IgD-negative memory B cell (primary cell): ENCODE data around the gene KRT33B. TPM values are rescaled to one million over a fixed set of nuclear protein-coding genes. Genes with fewer than 3 reads are reported as not detected.

Source experiments
- H3K27ac Mint-ChIP-seq, 3 donors: one replicate each; pipeline ENCODE4 v1.8.0; 2020 to 2022; ENCODE audit warnings: mild to moderate bottlenecking in 3 of 3, mixed read lengths in 3 of 3, moderate library complexity in 1 of 3
- H3K27me3 Mint-ChIP-seq: one replicate; pipeline ENCODE4 v1.8.0; 2021; ENCODE audit warnings: mixed read lengths
- H3K36me3 Mint-ChIP-seq: one replicate; pipeline ENCODE4 v1.8.0; 2020; ENCODE audit warnings: mild to moderate bottlenecking, mixed read lengths
- H3K4me1 Mint-ChIP-seq, 3 donors: one replicate each; pipeline ENCODE4 v1.8.0; 2020 to 2022; ENCODE audit warnings: mixed read lengths in 3 of 3, mild to moderate bottlenecking in 1 of 3
- H3K4me3 Mint-ChIP-seq, 4 donors: one replicate each; pipeline ENCODE4 v1.8.0; 2020 to 2022; ENCODE audit warnings: mild to moderate bottlenecking in 4 of 4, mixed read lengths in 4 of 4, moderate library complexity in 3 of 4
- H3K9me3 Mint-ChIP-seq, 3 donors: one replicate each; pipeline ENCODE4 v1.8.0; 2020 to 2021; ENCODE audit warnings: mixed read lengths in 3 of 3, mild to moderate bottlenecking in 1 of 3
- polyA plus RNA-seq: library from polyadenylated mRNA; unstranded; fragments of 300-500 nt; fragmentation: Illumina TruSeq; gene quantifications from one replicate; pipeline ENCODE4 v1.2.3, GENCODE V29; 2021

The KRT33B gene
- polyA plus RNA-seq: not detected

GRCh38 chr17:41369713-41370112, at the start of gene KRT33B:
KRT33B (minus strand) TSS chr17:41369813; CDS start chr17:41369750, 63 bp downstream.
- no peaks in the 10 kb centered on the region for H3K36me3 Mint-ChIP-seq

DNA sequence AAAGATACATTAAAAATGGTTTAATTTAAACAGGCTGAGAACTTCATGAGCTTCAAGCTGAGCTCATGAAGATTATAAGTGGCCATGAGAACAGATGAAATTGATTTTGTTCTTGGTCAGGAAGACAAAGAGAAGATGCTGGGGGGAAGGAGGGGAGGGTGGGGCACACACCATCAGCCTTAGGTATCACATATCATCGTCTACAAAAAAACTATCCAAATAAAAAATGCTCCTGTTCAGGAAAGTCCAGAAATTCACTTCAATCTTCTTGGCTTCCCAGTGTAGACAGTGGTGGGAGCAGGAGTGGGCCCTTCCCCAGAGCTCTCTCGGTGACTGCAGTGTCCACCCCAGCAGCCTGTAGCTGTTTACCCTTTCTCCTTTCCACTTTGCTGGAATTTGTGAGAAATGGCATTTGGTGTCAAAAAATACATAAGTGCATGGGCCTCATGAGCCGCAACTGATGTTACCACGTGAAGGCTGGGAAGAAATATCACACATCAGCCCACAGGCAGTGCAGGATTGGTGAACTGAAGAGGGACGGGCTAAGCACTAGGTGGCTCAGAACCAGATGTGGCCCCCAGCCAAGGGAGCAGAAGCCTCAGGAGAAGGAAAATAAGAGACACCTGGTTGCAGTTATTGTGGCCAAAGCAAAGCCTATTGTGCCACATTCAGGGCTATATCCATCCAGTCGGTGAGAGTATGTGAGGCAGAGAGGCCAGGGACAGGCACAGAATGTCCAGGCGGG, 48.7 kb upstream of the KRT33B start:
- no peak overlapping the region for H3K4me3 Mint-ChIP-seq
- no peak overlapping the region for H3K27ac Mint-ChIP-seq
- peaks cover 0 to 10% (median 5%) of the 10 kb centered on the region in 3 donors for H3K4me1 Mint-ChIP-seq
- no peaks in the 10 kb centered on the region for H3K36me3 Mint-ChIP-seq
- H3K9me3 Mint-ChIP-seq: no peaks in the 10 kb centered on the region
- H3K27me3 Mint-ChIP-seq: peaks cover 2% of the 10 kb centered on the region

More at GRCh38 chr17:41369713-41370112, at the start of gene KRT33B:
- H3K27me3 Mint-ChIP-seq: peaks cover 10% of the 10 kb centered on the region
- H3K4me3 Mint-ChIP-seq: no peak within 1 kb of the TSS
- H3K9me3 Mint-ChIP-seq: peaks cover 0 to 4% (median 0%) of the 10 kb centered on the region in 3 donors
- H3K4me1 Mint-ChIP-seq: peaks cover 0 to 4% (median 0%) of the 10 kb centered on the region in 3 donors
- no peak within 1 kb of the TSS for H3K27ac Mint-ChIP-seq

GRCh38 chr17:41417576-41418015, 48.0 kb upstream of the KRT33B start:
- H3K4me3 Mint-ChIP-seq: no peak overlapping the region
- H3K27ac Mint-ChIP-seq: no peak overlapping the region
- no peaks in the 10 kb centered on the region for H3K36me3 Mint-ChIP-seq
- H3K4me1 Mint-ChIP-seq: peaks cover 0 to 10% (median 5%) of the 10 kb centered on the region in 3 donors
- no peaks in the 10 kb centered on the region for H3K9me3 Mint-ChIP-seq
- peaks cover 2% of the 10 kb centered on the region for H3K27me3 Mint-ChIP-seq

DNA sequence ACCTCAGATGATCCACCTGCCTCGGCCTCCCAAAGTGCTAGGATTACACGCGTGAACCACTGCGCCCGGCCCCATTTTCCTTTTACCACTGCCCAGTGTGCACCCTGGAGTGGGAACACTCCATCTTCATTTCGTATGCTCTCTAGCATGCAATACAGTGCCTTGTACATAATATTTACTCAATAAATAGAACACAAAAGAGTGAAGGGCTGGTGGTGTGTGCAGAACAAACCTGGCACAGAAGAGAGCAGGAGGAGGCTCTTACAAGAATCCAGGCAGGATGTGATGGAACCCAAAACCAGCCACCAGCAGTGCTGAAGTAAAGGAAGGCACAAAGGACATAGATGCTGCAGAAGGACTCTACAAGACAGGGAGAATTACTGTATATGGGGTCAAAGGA, 47.5 kb upstream of the KRT33B start:
- Mint-ChIP-seq H3K27me3 (peaks cover 2% of the 10 kb centered on the region), H3K9me3 (no peaks in the 10 kb centered on the region), H3K4me1 (peaks cover 0 to 10% (median 5%) of the 10 kb centered on the region in 3 donors), H3K36me3 (no peaks in the 10 kb centered on the region), H3K4me3 (no peak overlapping the region), H3K27ac (no peak overlapping the region)

DNA sequence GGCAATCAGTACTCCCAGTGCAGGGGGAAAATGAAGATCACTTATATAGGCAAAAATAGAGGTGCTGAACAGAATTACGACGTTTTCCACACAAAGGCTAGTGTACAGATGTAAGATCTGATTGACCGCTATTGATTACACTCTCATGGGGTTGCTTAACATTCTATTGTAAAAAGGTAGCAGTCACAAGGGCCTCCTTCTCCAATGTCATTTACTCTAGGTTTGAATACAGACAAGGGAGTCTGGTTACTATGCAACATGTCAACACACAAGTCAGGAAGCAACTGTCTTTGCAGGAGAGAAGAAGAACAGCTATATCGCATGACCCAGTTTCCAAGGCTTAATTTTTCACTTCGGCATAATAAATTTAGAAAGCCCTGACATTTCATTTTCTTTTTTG, 46.9 kb upstream of the KRT33B start:
- H3K36me3 Mint-ChIP-seq: no peaks in the 10 kb centered on the region
- H3K27me3 Mint-ChIP-seq: peaks cover 2% of the 10 kb centered on the region
- no peaks in the 10 kb centered on the region for H3K9me3 Mint-ChIP-seq
- peak overlapping the region in 1 of 4 donors; percentile 14 for H3K4me3 Mint-ChIP-seq
- H3K4me1 Mint-ChIP-seq: peaks cover 0 to 10% (median 5%) of the 10 kb centered on the region in 3 donors
- H3K27ac Mint-ChIP-seq: no peak overlapping the region

- Mint-ChIP-seq H3K4me3 (no peak overlapping the region), H3K27ac (no peak overlapping the region), H3K4me1 (peaks cover 0 to 10% (median 5%) of the 10 kb centered on the region in 3 donors), H3K36me3 (no peaks in the 10 kb centered on the region), H3K9me3 (no peaks in the 10 kb centered on the region), H3K27me3 (no peaks in the 10 kb centered on the region)
Observed at GRCh38 chr17:41415833-41416335, 46.3 kb upstream of the KRT33B start.

GRCh38 chr17:41415411-41415810, 45.8 kb upstream of the KRT33B start:
- H3K27me3 Mint-ChIP-seq: no peaks in the 10 kb centered on the region
- H3K9me3 Mint-ChIP-seq: no peaks in the 10 kb centered on the region
- H3K27ac Mint-ChIP-seq: no peak overlapping the region
- peaks cover 0 to 10% (median 5%) of the 10 kb centered on the region in 3 donors for H3K4me1 Mint-ChIP-seq
- no peaks in the 10 kb centered on the region for H3K36me3 Mint-ChIP-seq
- no peak overlapping the region for H3K4me3 Mint-ChIP-seq

- H3K27me3 Mint-ChIP-seq: peaks cover 3% of the 10 kb centered on the region
- H3K36me3 Mint-ChIP-seq: no peaks in the 10 kb centered on the region
- no peak overlapping the region for H3K4me3 Mint-ChIP-seq
- H3K27ac Mint-ChIP-seq: no peak overlapping the region
- H3K4me1 Mint-ChIP-seq: peaks cover 0 to 10% (median 5%) of the 10 kb centered on the region in 3 donors
- no peaks in the 10 kb centered on the region for H3K9me3 Mint-ChIP-seq
Observed at GRCh38 chr17:41413982-41414381, 44.4 kb upstream of the KRT33B start.

GRCh38 chr17:41413353-41413957, 43.8 kb upstream of the KRT33B start:
- H3K4me1 Mint-ChIP-seq: peaks cover 0 to 10% (median 5%) of the 10 kb centered on the region in 3 donors
- peaks cover 5% of the 10 kb centered on the region for H3K27me3 Mint-ChIP-seq
- H3K36me3 Mint-ChIP-seq: no peaks in the 10 kb centered on the region
- no peaks in the 10 kb centered on the region for H3K9me3 Mint-ChIP-seq
- no peak overlapping the region for H3K27ac Mint-ChIP-seq
- no peak overlapping the region for H3K4me3 Mint-ChIP-seq

DNA sequence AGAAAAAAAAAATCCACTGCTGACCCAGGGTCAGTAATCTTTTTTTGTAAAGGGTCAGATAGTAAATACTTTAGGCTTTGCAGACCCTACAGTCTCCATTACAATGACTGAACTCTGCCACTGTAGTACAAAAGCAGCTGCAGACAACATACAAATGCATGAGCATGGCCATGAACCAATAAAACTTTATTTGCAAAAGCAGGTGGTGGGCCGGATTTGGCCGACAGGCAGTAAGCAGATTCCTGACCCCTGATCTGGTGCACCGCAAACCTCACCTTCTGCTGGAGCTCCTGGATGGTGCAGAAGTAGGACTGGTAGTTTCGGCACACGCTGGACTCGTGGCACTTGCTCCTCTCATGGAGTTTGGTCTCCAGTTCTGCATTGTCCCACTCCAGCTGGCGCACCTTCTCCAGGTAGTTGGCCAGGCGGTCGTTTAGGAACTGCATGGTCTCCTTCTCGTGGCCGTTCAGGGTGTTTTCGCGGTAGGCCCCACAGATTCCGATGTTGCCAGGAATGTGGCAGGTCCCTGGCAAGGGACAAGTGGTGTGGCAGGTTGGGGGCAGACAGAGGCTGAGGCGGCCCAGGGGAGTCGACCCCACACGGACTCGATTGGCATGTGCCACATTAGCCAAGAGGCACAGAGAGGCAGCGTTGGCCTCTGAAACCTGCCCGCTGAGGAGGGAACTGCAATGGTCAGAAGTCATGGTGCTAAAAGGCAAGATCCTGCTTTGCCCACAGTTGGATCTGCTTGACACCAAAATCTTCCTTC, 41.6 kb upstream of the KRT33B start:
- no peak overlapping the region for H3K27ac Mint-ChIP-seq

GRCh38 chr17:41407226-41407625, 37.6 kb upstream of the KRT33B start:
- Mint-ChIP-seq H3K27me3 (peaks cover 12% of the 10 kb centered on the region), H3K36me3 (peaks cover 2% of the 10 kb centered on the region), H3K9me3 (no peaks in the 10 kb centered on the region), H3K4me3 (no peak overlapping the region), H3K27ac (no peak overlapping the region), H3K4me1 (no peaks in the 10 kb centered on the region)

More for the DNA sequence above, 41.6 kb upstream of the KRT33B start:
- H3K36me3 Mint-ChIP-seq: no peaks in the 10 kb centered on the region
- no peaks in the 10 kb centered on the region for H3K9me3 Mint-ChIP-seq
- no peak overlapping the region for H3K4me3 Mint-ChIP-seq
- peaks cover 12% of the 10 kb centered on the region for H3K27me3 Mint-ChIP-seq
- no peaks in the 10 kb centered on the region for H3K4me1 Mint-ChIP-seq

GRCh38 chr17:41406205-41406604, 36.6 kb upstream of the KRT33B start:
- H3K36me3 Mint-ChIP-seq: peaks cover 2% of the 10 kb centered on the region
- H3K27me3 Mint-ChIP-seq: peaks cover 12% of the 10 kb centered on the region
- H3K4me3 Mint-ChIP-seq: no peak overlapping the region
- H3K4me1 Mint-ChIP-seq: no peaks in the 10 kb centered on the region
- no peaks in the 10 kb centered on the region for H3K9me3 Mint-ChIP-seq
- H3K27ac Mint-ChIP-seq: no peak overlapping the region

- Mint-ChIP-seq H3K4me3 (no peak overlapping the region), H3K4me1 (no peaks in the 10 kb centered on the region), H3K36me3 (peaks cover 2% of the 10 kb centered on the region), H3K9me3 (no peaks in the 10 kb centered on the region), H3K27ac (no peak overlapping the region), H3K27me3 (peaks cover 11% of the 10 kb centered on the region)
Observed at GRCh38 chr17:41404024-41404671, 34.5 kb upstream of the KRT33B start.

DNA sequence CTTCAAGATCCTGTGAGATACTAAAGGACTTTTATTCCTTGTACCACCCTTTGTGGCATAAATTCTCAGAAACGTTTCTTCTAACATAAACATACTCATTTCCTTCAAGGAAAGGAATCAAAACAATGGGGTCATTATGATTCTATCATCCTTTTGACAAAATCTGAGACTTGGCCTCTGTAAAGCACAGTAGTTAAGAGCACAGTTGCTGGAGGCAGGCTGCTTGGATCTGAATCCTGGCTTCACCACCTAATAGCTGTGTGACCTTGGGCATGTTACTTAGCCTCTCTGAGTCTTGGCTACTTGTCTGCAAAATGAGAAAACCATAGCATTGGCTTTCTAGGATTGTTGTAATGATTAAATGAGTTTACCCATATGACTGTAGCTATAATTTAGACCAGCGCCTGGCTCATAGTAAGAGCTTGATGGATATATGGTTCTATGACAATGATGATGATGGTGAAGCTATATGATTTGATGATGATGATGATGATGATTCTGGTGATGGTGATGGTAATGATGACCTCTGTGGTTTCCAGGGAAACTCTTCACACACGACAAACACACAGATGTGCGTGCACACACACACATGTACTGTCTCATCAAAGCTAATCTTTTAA, 33.9 kb upstream of the KRT33B start:
- peaks cover 9% of the 10 kb centered on the region for H3K27me3 Mint-ChIP-seq
- no peaks in the 10 kb centered on the region for H3K9me3 Mint-ChIP-seq
- H3K36me3 Mint-ChIP-seq: peaks cover 2% of the 10 kb centered on the region
- H3K4me3 Mint-ChIP-seq: no peak overlapping the region
- no peak overlapping the region for H3K27ac Mint-ChIP-seq
- H3K4me1 Mint-ChIP-seq: no peaks in the 10 kb centered on the region
